ENCODE measurements around the gene OR51B4.

- TF ChIP-seq EZH2phosphoT487 (conservative IDR thresholded peaks at IDR 0.05; ENCODE audit: low read length) (no peak), CTCF (IDR thresholded peaks at IDR 0.05; ENCODE audit: insufficient read depth, low read length, poor library complexity, severe bottlenecking) (no peak)
Observed at GRCh38 chr11:5288108-5288905, 13.4 kb downstream of the OR51B4 start.
